AG09309 (cell line): ENCODE data around the gene SPI1.

ENCODE experiments used
- DNase-seq: peaks from one replicate; pipeline ENCODE4 v3.0.0-alpha.2; 2010; ENCODE audit warnings: low read depth
- H3K4me3 ChIP-seq: 2 replicates; pipeline ENCODE4 v1.5.1; 2011; ENCODE audit warnings: mild to moderate bottlenecking, low read depth, low read length, moderate library complexity; ENCODE audit not compliant: control insufficient read depth
- CTCF ChIP-seq: IDR thresholded peaks from 2 replicates; pipeline ENCODE4 v1.5.1; 2011; ENCODE audit warnings: mild to moderate bottlenecking, low read depth, low read length, inconsistent platforms; ENCODE audit not compliant: insufficient read depth, control insufficient read depth; ENCODE audit errors: missing control alignments

The SPI1 gene

GRCh38 chr11:47348859-47349258 is 29.5 kb downstream of the SPI1 start:
- DNase-seq: no peak
- H3K4me3 ChIP-seq: no peak overlapping the region
- TF ChIP-seq CTCF: peak; percentile 7

- no peak for TF ChIP-seq CTCF
- DNase-seq: no peak
- no peak overlapping the region for H3K4me3 ChIP-seq
Observed at GRCh38 chr11:47348131-47348802, 30.1 kb downstream of the SPI1 start.

GRCh38 chr11:47347137-47347536 is 31.2 kb downstream of the SPI1 start:
- no peak overlapping the region for H3K4me3 ChIP-seq
- DNase-seq: no peak
- no peak for TF ChIP-seq CTCF

GRCh38 chr11:47345890-47346563 is 32.3 kb downstream of the SPI1 start:
- H3K4me3 ChIP-seq: no peak overlapping the region
- no peak for DNase-seq
- no peak for TF ChIP-seq CTCF

- DNase-seq: no peak
- TF ChIP-seq CTCF: no peak
- no peak overlapping the region for H3K4me3 ChIP-seq
Observed at GRCh38 chr11:47342854-47343253, 35.5 kb downstream of the SPI1 start.

GRCh38 chr11:47342036-47342803 is 36.1 kb downstream of the SPI1 start:
- DNase-seq: no peak
- no peak overlapping the region for H3K4me3 ChIP-seq
- TF ChIP-seq CTCF: no peak
